LNCaP clone FGC (cell line): Measurements from ENCODE around the gene TMEM176A.

Experiments
- DNase-seq: peaks from one replicate; pipeline ENCODE4 v3.0.0-alpha.2; 2011; ENCODE audit warnings: low read depth
- H3K4me3 ChIP-seq: 2 replicates; pipeline ENCODE4 v1.5.1; 2011; ENCODE audit warnings: mild to moderate bottlenecking, low read depth, low read length, control low read depth
- TF ChIP-seq, protein P1 (sequence below): IDR thresholded peaks from 2 replicates; pipeline ENCODE4 v1.5.1; 2012; ENCODE audit warnings: mild to moderate bottlenecking; ENCODE audit not compliant: control insufficient read depth, insufficient read depth; ENCODE audit errors: extremely low read depth

Gene TMEM176A

DNA sequence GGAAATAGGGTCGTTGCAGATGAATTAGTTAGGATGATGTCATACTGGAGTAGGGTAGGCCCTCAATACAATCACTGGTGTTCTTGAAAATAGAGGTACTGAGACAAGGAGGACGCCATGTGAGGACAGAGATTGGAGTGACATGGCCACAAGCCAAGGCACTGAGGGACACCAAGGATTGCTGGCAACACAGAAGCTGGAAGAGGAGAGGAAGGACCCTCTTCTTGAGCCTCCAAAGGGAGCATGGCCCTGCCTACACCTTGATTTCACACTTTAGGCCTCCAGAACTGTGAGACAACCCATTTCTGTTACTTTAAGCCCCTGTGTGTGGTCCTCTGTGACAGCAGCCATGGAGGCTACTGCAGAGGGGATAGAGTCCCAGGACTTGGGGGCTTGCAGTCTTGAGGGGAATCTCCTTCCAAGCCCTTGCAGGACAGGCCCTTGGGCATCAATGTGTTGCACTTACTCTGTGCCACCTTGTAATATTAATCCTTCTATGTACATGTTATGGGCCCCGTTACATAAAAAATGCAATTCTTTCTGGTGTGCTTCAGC is 48.1 kb downstream of the TMEM176A start:
- no peak for DNase-seq
- no peak overlapping the region for H3K4me3 ChIP-seq
- TF ChIP-seq, protein P1, sequence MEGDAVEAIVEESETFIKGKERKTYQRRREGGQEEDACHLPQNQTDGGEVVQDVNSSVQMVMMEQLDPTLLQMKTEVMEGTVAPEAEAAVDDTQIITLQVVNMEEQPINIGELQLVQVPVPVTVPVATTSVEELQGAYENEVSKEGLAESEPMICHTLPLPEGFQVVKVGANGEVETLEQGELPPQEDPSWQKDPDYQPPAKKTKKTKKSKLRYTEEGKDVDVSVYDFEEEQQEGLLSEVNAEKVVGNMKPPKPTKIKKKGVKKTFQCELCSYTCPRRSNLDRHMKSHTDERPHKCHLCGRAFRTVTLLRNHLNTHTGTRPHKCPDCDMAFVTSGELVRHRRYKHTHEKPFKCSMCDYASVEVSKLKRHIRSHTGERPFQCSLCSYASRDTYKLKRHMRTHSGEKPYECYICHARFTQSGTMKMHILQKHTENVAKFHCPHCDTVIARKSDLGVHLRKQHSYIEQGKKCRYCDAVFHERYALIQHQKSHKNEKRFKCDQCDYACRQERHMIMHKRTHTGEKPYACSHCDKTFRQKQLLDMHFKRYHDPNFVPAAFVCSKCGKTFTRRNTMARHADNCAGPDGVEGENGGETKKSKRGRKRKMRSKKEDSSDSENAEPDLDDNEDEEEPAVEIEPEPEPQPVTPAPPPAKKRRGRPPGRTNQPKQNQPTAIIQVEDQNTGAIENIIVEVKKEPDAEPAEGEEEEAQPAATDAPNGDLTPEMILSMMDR, result no peak

DNA sequence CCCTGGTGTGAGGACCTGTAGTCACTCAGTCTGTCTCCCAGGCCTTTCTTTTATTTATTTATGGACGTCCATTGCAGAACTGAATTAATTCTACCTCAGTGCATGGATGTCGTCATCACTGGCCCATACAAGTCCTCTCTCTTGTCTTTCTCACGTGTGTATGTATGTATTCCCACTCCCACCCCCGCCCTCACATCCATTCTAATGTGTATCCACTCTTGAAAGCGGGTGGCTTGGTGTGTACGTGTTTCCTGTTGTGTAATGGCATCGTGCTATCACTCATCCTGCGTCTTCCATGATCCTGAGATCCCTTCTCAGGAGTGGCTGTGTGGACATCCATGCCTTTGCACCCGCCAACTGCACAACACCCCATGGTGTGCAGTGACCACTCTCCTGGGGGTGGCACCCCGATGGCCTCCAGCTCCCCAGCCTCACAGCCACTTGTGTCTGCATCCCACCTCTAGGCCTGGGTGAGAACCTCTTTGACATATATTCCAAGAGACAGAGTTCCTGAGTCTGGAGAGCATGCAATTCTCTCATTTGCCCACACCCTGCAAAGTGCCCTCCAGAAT is 48.7 kb downstream of the TMEM176A start:
- H3K4me3 ChIP-seq, result no peak overlapping the region
- TF ChIP-seq, protein P1, result no peak
- DNase-seq, result no peak

DNA sequence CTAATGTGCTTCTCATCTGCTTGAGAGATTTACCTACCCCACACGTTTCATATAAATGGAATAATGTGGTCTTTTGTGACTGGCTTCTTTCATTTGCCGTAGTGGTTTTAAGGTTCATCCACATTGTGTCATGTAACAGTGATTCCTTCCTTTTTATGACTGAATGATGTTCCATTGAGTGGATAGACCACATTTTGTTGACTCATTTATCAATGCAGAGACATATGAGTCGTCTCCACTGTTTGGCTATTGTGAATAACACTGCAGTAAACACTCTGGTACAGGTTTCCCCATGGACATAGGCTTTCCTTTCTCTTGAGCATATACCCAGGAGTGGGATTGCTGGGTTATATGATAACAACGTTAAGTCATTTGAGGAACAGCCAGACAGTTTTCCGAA is 49.7 kb downstream of the TMEM176A start:
- DNase-seq, result no peak
- H3K4me3 ChIP-seq, result no peak overlapping the region
- TF ChIP-seq, protein P1, result no peak

DNA sequence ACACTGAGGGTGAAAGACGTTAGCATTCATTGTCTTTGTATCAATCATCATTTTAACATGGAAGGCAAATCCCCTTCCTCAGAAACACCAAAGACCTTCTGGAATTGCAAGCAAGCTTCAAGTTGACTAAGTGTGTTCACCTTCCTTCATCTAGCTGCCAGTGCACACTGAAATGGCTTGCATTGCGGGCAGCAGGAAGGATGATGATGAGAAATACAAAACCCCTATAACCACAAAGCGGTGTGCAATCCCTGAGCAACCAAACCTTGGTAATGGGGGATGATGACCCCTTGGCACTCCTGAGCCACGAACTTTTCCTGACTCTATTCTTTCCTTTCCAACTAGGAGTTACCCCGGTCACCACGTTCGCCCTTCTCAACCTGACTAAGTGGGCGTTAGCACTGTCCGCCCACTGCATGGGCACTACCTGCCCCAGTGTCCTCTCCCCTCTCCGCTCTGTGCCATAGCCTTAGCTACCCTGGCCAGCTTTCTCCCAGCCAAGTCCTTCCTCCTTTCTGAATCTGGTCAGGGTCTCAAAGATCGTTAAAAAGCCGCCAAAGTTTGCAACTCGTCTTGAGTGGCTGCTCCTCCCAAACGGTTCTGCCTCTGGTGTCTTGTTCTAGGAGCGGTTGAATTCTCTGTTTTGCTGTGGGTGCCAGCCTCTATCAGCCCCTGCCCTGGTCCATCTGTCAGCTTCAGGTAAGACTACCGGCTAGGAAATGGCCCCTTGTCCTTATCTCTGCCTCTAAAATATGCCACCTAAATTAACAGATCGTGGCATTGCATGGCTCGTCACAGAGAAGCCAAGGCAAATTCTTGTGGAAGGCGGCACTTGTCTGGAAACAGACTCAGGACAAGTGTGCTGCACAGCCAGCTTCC is 51.2 kb downstream of the TMEM176A start:
- no peak overlapping the region for H3K4me3 ChIP-seq
- TF ChIP-seq, protein P1, result no peak
- no peak for DNase-seq

DNA sequence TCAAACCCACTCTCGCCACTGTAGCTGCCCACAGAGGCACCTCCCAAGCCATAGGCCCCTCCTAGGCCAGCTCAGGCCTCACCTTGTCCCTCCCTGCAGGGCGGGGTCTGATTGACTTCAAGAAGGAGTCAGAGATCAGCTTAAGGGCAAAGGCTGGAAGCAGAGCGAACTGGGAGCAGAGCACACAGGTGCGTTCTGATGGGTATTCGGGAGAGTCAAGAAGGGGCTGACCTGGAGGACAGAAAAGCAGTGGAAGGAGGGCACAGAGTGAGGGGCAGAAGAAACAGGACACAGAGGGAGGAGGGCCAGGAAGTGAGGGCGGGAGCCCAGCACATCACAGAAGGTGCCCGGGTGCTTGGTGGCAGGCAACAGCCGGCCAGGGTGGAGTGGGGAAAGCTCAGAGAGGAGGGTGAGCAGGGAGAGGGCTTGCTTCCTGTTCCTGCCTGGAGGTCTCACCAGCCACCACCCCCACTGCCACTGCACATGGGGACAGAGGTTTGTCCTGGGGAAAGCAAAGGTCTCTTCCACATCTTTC is 51.9 kb downstream of the TMEM176A start, which contains the start of gene AOC1:
Gene AOC1, plus strand, starts transcription at position 147 of the 535 bp plus-strand sequence. CDS start 3,954 bp downstream, outside the sequence.
- H3K4me3 ChIP-seq, result no peak within 1 kb of the TSS
- DNase-seq, result no peak
- TF ChIP-seq, protein P1, result no peak

DNA sequence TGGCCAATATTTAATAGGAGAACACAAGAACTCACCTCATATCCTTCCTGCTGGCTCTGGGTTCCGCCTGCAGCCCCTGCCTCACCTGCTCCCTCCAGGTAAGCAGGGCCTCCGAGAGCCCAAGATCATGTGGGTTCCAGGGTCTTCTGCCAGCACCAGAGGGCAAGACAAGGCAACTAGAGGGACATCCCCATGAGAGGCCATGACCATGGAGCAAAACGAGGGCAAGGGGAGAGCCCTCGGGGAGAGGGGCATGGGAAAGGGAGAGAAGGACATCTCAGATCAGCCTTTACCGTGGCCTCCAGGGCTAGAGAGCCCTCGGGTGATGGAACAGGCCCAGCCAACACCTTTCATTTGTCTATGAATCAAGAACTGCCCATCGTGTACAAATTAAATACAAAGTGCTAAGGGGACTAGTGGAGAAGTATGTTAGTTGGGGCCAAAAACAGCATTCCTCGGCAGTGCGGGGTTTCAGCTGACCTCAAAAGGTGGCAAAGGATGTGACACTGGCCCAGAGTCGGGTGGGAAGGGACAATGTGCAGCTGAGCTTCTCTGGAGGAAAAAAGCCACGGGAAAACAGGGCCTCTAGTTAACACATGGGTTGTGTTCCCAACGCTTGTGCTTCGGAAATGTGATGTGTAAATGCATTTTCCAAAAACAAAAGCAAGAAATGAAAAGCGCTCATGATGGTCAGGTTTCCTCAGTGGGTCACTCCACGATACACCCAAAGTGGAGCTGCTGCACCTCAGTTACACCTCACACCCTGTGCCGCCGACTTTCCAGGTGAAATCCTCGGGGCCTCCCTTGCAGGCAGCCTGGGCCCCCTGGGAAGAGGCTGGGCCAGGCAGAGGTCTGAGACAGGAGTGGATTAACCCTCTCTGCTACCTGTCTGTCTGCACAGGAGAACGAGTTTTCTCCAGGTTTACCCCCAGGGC is 53.8 kb downstream of the TMEM176A start:
- H3K4me3 ChIP-seq, result no peak overlapping the region
- DNase-seq, result no peak
- TF ChIP-seq, protein P1, result no peak
